GM21619 (cell line): ENCODE results near the gene ASB6.
"Not testable (repeated sequence)": the region's sequence is repeated elsewhere in the genome, so short reads cannot be mapped to it uniquely, and the experiment has no call there.

Source experiments
- ATAC-seq: cut with Tn5 transposase; IDR thresholded peaks from one replicate; pipeline ENCODE4 v1.9.1; 2021; ENCODE audit not compliant: unreplicated experiment

ASB6 gene

DNA sequence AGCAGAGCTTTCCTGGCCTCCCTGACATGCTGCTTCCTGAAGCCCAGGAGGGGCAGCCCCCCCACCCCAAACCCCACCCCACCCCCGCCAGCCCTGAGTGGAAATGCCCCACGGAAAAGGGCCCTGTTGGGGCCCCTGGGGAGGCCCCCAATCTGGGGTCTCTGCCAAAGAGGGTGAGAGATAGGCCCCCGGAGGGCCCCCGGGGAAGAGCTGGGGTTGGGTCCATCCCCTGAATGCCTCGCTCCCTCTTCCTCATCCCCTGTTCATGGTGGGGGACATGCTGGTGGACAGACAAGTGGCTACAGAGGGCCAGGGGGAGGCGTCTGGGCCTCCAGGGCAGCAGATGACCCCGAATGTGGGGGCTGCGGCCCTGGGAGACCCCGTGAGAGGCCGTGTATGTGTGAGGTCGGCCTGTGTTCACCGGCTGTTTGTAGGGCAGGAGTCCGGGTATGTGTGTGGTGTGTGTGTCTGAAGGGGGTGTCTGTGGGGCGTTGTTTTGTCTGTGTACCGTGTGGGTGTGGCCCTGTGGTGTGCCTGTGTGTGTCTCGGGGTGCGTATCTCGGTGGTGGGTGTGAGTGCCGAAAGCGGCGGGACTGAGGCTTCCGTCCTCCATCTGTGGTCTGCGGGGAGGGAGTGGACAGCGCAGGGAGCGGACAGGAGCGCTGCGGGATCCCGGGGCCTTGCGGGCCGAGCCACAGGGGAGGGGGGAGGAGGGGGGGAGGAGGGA, 32.3 kb downstream of the ASB6 start:
- ATAC-seq = no peak

DNA sequence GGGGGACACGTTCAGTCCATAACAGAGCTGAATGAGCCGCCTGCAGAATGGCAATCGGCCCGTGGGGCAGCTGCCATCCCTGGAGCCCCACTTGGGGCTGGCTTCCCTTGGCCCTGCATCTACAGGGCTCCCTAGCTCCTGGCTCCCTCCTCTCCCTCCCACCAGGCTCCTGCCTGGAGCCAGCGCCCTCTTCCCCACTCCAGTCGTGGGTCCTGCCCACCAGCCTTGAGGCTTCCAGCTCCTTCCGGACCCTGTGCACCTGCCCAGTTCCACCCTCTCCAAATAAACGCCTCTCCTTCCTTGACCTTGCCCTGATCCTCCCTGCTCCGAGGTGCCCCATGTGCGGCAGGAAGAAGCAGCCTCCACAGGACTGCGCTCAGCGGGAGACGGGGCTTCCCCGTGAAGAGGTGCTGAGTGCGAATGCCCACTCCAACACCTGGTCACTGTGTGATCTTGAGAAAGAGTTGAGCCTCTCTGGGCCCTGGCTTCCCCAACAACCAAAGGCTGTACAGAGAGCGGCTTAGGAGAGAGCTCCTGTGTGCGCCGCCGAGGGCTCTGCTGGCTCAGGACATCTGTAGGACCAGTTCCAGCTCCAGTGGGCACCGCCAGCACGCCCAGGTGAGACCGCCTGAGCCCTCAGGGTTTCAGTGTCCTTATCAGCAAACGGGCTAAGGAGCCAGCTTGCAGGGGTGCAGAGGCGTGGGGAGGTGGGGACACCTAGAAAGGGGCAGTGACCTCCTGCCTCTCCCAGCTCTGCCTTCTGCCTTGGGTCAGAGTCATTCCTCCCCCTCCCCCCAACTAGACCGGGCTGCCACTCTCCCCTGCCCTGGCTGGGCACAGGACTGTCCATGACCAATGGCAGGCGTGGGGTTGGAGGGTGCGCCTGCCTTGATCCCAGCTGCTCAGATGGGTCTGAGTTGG, 33.1 kb downstream of the ASB6 start:
- ATAC-seq = no peak

DNA sequence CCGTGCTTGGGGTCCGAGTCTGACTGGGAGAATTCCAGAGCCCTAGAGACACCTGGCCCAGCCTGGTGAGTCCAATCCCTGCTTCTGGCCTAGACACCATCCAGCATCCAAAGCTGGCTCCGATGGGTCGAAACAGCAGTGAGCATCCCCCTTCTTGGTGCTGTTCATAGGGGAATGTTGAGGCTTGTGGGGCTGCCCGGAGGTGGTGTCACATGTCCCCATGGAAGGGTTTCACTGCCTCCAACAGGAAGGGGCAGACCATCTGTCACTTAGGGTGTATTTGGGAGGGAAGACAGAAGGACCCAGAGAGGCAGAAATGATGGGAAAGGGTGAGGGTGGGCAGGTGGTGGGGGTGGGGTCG, 34.9 kb downstream of the ASB6 start:
- ATAC-seq = no peak

DNA sequence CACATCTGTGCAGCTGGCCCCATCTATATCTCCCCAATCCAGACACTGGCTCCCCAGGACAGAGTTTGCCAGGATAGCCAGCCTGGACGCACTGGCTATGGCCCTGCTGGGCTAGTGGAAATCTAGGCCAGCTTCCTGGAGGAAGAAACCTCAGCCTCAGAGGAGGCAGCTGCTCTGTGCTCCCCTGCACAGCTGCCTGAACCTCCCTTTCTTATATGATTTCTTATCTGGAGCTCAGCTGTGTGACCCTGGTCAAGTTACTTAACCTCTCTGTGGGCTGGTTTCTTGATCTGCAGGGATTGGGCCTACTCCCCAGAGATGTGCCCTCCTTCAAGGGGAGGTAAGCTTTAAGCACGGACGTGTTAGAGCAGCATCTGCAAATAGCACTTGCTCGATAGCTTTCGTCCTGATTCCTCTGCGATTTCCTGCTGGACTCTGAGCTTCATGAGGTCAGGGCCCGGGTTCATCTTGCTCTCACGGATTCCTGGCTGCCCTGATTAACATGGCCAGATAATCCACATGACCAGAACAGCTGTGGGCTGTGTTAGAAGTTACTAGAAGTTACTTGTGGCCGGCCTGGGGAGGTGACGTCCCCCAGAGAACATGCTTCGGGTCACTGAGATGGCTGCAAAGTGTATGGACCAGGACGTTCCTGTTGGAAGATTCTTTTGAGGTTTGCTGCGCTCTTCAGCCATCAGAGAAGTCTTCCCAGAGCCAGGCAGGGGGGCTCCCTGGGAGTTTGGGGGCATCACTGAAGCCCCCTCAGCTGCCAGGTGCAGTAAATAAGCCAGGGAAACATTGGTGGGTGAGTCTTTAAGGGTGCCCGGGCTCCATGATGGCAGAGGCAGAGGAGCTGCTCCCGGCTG, 35.6 kb downstream of the ASB6 start:
- ATAC-seq = no peak

DNA sequence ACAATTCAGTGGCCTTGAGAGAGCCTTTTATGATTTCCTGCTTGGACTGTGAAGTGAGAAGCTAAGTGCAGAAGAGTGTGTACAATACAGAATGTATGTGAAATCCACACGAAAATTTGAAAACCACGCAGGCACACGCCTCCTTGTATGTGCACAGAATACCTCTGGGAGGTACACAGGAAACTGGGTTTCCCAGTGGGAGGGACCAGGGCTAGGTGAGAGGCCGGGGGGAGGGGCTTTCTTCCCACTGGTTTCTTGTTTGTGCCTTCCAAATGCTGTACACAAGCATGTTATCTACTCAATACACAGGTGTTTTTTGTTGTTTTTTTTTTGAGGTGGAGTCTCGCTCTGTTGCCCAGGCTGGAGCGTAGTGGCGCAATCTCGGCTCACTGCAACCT, 37.2 kb downstream of the ASB6 start:
- ATAC-seq = no peak

DNA sequence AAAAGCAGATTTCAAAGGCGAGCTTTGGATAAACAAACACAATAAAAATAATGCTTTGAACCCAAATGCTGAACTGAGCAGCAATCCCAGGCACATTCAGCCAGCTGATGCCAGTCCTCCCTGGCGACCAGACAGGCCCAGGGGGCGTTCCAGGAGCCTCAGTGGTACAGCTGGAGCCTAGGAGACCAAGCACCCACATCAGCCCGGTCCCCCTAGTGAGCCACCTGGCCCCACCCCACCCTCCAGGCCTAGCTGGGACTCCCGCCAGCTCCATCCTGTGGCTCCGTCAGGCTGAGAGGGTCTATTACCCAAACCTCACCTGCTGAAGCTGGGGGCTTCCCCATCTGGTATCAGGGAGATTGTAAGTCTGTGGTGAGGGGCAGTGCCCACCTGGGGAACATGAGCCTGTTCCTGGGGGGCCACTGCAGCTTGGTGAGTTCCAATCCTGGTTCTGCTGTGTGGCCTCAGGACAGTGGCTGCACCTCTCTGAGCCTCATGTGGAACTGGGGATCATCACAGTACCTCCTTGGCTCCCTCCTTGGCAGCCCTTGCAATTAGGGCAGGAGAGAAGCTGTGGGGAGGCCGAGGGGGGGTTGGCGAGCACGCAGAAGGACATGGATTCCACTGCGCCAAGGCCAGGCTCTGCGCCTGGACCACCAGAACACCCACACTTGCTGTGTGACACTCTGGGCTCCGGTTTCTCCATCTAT, 37.7 kb downstream of the ASB6 start:
- no peak for ATAC-seq

DNA sequence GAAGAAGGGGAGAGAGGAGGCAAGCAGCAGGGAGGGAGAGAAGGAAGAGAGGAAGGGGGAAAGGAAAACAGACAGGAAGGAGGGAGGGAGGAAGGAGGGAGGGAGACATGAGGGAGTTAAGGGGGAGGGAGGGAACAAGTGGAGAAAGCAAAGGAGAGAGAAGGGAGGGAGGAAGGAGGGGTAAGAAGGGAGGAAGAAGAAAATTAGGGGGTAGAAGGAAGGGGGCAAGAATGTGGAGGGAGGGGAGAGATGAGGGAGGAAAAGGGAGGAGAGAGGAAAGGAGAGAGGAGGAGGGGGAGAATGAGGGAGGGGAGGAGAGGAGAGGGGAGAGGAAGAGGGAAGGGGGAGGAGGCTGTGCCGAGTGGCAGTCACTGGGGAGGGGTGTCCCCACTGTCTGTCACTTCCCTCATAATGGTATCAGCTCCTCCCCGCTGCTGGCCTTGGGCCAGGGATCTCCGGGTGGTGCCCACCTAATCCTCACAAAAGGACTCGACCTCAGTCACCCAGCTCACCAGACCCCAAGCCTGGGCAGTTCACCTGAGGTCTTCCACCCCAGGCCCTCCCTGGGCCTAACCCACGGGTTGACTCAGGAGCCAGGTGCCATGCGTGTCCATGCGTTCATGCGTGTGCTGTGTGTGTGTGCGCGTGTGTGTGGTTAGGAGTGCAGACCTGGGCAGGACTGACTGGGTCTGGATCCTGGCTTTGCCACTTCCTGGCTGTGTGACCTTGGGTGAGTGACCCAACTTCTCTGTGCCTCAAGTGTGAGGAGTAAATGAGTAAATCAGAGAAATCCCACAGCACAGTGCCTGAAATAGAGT, 39.1 kb downstream of the ASB6 start:
- ATAC-seq = no peak

DNA sequence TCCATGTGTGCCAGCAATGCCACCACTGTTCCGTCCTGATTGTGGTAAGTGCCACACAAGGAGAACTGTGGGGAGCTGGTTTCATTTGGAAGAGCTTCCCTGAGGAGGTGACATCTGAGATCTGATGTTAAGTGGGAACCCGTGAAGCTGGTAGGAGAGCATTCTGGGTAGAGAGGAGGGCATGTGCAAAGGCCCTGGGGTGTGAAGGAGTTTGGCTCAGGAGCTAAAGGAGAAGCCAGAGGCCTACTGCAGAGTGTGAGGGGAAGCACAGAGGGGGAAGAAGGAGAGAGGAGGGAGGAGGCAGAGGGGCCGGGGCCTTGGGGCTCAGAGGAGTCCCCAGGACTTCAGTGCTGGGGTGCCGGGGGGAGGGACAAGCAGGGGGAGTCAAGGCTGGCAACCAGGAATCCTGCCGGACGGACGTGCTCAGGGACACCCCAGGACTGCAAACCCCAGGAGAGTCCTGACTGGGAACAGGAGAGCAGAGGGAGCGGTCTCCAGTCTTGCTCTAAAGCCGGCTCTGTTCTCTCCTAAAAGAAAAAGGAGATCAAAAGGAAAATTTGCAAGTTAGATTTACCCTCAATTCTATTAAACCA, 40.8 kb downstream of the ASB6 start:
- no peak for ATAC-seq

DNA sequence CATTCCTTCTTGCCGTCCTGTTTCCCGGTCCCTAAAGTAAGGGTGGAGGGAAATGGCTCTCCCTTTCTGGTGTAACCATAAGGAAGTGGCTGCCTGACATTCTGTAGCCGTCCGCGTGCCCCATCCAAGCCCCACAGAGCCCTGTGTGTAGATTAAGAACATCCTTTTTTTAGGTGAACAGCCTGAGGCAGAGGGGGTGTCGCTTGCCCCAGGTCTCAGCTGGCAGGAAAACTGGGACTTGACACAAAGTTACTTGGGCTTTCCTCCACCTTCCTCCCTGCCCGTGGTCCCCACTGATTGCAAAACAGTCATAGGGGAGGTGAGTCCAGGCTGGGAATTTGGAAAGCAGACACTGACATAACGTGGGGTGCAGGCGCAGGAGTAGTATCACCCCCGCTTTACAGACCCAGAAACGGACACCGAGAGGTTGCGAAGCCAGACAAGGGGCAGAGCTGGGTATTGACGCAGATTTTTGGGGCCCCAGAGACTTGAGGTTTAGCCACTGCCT, 43.8 kb downstream of the ASB6 start:
- ATAC-seq = no peak

DNA sequence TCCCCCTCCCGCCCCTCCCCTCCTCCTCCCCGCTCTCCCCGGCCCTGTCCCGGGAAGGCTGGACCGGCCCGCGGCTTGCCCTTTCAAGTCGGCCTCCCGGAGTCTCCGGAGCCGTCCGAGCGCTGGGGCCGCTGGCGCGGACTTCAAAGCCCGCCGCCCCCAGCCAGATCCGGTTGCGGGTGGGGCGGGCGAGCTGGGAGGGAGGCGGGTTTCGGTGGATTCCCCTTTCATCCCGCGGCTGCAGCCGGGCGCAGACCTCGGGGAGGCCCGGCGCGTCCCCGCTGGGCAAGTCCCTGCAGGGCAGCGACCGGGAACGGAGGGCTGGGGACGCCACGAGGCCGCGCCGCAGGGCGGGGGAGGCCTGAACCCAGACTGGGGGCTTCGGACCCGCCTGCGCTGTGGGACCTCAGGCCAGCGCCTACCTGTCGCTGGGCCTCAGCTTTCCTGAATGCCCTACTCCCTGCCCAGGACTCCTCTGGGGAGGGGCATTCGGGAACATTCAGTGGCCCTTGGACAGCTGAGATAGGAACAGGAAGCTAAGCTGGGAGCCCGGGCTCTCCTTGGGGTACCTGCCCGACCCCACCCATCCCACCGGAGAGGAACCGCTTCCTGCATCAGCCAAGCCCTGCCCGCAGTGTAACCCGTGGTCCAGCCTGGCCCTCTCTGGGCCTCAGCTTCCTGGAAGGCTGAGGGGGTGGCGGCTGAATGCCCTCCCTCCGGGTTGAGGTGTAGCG, 44.4 kb downstream of the ASB6 start:
- no peak for ATAC-seq

DNA sequence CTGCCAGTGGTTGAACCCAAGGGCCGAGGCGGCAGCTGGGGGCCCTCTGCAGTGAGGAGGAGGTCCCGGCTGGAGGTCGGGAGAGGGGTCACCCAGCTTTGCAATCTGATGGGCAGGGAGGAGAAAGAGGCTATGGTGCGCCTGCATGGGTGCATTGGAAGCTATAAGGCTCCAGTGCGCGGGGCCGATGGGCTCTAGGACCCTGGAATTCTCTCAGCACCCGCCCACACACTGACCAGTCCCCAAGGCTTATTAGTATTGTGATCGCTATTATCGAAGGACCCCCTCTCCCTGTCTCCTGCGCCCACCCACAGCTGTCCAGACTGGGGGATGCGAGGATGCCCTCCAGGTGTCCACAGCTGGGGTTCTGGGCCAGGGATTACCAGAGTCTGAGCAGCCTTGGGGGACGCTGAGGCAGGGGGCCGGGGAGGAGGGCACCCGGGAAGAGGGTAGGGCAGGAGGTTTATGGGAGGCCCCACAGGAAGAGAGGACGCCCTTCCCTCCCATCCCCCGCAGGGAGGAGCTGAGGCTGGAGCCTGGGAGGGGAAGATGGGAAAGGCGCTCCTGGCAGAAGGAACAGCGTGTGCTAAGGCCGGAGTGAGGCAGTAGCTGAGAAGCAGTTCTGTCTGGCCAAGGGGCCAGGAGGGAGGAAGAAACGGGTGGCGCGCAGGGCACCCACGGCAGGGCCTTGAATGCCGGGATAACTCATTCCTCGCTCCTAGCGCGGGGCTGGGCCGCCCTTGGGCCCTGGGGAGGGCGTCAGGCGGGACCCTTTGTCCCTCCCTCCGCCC, 45.2 kb downstream of the ASB6 start:
- no peak for ATAC-seq

DNA sequence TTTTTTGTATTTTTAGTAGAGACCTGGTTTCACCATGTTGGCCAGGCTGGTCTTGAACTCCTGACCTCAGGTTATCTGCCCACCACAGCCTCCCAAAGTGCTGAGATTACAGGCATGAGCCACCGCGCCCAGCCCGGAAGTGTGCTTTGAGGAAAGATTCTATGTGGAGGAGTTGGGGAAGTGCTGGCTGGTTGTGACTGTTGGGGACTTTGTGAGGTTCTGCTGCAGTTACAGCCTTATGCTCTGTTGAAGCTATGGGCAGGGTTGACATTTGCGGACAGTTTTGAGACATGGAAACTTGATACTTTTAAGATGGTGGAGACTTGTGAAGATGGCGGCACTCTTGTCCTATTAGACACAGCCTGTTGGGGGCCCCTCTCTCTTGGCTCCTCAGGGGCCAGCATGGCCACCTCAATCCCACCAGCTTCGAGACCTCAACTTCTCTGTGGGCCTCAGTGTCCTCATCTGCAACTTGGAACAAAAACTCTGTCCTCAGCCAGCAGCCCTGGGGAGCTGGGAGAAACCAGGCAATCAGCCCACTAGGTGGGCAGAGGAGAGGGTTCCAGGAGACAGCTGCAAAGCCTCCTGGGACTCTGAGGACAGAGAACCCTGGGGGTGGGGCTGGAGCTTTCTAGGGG, 45.9 kb downstream of the ASB6 start:
- no peak for ATAC-seq

DNA sequence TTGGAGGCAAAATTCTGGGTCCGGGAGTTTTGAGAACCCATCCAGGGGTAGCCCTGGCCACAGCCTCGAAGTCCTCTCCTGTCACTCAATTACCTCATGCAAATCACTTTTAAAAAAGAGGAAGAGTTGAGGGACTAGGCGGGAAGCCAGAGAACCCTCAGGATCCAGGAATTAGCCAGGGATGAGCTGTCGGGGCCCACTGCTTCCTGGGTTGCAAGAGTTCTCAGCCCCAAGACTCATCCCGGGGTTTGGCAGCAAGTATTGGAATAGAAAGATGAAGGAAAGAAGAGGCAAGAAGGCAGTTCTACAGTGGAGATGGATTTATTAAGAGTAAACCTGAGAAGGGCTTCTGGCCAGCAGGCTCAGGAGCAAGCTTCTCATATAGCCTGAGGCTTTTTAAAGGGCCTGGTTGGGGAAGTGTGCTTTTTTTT, 46.6 kb downstream of the ASB6 start:
- no peak for ATAC-seq

DNA sequence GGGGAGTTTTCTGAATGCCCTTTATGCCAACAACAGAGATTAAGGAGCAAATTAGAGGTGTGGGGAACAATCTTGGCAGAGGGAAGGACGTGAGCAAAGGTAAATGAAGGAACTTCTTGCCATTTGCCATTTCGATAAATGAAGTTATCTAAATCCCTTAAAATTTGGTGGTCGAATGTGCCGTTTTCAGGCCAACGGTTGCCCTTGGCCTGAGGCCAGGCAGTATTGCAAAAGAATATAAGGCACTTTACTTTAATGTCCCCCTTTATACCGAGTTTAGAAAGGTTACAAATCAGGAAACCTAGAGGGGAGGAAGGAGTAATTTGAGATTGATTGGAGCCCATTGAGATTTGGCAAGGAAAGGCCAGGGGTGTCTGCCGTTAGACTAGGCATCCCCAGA, 47.3 kb downstream of the ASB6 start:
- no peak for ATAC-seq

DNA sequence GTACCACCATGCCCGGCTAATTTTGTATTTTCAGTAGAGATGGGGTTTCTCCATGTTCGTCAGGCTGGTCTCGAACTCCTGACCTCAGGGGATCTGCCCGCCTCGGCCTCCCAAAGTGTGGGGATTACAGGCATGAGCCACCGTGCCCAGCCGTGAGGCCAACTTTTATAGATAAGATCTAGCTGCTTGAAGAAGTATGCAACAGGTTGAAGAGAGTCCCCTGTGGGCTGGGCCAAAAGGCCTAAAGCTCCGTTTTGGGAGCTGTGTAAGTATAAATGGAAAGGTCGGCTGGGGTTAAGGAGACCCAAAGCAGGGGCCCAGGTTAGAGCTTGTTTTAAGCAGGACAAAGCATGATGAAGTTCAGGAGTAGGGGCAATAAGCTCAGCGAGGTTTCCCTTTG, 49.2 kb downstream of the ASB6 start:
- not testable (repeated sequence) for ATAC-seq

DNA sequence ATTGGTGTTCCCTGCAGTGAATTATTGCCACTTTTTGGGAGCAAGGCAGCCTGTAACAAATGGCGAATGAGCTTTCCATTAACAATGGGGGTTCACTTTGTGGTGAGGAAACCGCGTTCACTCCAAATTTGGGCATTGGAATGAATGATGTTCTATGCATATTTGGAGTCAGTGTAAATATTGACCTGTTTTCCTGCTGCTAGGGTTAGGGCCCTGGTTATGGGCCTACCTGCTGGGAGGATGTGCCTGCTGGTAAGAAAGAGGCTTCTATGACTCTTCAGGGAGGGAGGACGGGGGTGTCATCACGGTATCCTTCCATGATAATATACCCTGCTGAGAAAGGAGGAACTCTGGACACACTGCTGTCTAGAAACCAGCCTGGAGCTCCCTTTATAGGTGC, 50.0 kb downstream of the ASB6 start:
- ATAC-seq = no peak

DNA sequence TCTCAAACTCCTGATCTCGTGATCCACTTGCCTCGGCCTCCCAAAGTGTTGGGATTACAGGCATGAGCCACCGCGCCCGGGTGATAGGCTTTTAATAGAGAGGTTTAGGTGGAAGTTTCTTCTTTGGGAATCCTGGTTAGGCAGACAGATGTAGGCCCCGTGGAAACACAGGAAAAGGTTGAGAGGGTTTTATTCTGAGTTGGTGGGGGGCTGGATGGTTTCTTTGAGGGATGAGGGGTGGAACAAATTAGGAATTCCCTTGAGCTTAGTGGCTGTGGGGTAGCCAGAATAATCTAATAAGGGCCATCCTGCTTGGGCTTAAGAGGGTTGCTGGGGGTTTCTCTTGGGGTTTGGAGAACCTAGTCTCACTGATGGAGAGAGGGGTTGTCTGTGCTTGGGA, 51.5 kb downstream of the ASB6 start:
- no peak for ATAC-seq
